Measurements from ENCODE around the gene CDR2. TPM values are rescaled to one million over a fixed set of nuclear protein-coding genes. Genes with fewer than 3 reads are reported as not detected.
A peak's percentile ranks its signal among the peaks of the same experiment; 100 is the strongest.

Gene CDR2
- total RNA-seq, 4 donors from 2014 or later, result 6.6 to 21.4 (median 8.7) TPM

DNA sequence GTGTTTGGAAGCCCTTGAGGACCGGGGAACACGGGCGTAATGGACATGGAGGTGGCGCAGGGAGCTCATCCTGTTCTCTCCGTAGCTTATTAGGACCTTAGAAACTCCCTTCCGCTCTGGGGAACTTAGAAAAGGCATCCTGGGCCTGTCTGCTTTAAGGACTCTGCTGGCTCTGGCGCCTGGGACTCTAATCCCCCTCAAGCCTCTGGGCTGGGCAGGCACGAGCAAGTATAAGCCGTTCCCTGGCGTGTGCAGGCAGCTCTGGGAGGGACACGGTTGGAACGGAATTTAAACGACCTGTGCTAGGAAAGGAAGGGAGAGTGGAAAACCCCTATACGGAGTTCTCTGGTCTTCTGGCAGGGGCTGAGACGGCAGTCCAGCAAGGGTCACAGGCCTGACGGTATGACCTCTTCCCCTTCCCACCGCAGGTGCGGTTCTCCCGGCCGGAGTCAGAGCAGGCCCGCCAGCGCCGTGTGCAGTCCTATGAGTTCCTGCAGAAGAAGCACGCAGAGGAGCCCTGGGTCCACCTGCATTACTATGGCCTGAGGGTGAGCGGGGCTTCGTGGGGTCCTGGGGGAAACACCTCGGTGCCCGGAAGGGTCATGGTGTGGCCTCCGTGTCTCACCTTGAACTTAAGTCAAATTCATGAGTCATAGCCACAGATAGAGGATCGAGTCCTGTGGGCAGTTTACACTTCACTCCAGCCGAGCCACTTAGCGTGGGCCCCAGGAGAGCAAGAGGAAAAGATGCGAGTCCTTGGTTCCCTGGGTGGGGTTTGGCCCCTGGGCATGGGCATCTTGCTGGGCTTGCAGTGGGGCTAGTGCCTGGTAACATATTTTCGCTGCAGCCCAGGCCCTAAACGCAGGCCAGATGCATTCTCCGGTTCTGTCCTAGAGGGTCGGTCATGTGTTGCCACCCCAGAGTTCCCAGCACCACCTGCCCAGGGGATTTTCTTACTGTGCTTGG lies 59.5 kb downstream of the CDR2 start:
- no peak for TF ChIP-seq POLR2A (IDR thresholded peaks at IDR 0.05)
- TF ChIP-seq, protein P1, sequence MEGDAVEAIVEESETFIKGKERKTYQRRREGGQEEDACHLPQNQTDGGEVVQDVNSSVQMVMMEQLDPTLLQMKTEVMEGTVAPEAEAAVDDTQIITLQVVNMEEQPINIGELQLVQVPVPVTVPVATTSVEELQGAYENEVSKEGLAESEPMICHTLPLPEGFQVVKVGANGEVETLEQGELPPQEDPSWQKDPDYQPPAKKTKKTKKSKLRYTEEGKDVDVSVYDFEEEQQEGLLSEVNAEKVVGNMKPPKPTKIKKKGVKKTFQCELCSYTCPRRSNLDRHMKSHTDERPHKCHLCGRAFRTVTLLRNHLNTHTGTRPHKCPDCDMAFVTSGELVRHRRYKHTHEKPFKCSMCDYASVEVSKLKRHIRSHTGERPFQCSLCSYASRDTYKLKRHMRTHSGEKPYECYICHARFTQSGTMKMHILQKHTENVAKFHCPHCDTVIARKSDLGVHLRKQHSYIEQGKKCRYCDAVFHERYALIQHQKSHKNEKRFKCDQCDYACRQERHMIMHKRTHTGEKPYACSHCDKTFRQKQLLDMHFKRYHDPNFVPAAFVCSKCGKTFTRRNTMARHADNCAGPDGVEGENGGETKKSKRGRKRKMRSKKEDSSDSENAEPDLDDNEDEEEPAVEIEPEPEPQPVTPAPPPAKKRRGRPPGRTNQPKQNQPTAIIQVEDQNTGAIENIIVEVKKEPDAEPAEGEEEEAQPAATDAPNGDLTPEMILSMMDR (IDR thresholded peaks at IDR 0.05), result no peak
- Histone ChIP-seq H3K4me1 (peaks cover 0 to 53% (median 11%) of the 10 kb centered on the region in 3 donors), H3K27ac (peak overlapping the region in 3 of 4 donors; percentile 48 to 68 (median 61)), H3K27me3 (no peaks in the 10 kb centered on the region), H3K9me3 (no peaks in the 10 kb centered on the region), H3K36me3 (peaks cover 28 to 100% (median 44%) of the 10 kb centered on the region in 3 donors), H3K4me3 (peak overlapping the region in 3 of 4 donors; percentile 27 to 45 (median 31))
- DNase-seq, result no peak
- WGBS, 2 donors, result 62 to 65% methylated on average over 13 to 25 of the region's 37 CpGs
- intact Hi-C loops (cut with DNase I), result no loop called here

DNA sequence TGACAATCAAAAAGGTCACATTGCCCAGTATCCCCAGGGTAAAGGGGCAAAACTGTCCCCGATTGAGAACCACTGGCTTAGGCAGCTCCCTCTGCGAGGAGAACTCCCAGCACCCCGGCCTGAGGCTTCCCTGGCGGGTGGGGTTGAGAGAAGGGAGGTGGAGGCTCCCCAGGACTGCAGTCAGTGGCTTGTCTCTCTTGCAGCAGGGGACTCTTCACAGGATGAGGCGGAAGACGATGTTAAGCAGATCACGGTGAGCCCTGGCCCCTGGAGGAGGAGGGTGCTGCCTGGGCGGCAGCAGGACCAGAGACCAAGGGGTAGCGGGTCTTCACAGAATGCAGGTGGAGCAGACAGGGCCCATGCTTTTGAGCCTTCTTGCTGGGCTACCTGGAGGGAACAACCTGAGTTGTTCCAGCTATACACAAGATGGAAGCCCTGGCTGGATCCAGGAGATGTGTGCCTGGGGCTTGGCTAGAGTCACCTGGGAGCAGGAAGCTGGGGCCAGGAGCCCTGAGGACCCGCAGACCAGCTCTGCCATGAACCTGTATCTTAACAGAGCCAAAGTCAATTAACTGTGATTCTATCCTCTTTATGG lies 60.4 kb downstream of the CDR2 start:
- peaks cover 0 to 53% (median 11%) of the 10 kb centered on the region in 3 donors for H3K4me1 ChIP-seq
- peak overlapping the region; percentile 15 to 68 (median 54) for H3K27ac ChIP-seq

DNA sequence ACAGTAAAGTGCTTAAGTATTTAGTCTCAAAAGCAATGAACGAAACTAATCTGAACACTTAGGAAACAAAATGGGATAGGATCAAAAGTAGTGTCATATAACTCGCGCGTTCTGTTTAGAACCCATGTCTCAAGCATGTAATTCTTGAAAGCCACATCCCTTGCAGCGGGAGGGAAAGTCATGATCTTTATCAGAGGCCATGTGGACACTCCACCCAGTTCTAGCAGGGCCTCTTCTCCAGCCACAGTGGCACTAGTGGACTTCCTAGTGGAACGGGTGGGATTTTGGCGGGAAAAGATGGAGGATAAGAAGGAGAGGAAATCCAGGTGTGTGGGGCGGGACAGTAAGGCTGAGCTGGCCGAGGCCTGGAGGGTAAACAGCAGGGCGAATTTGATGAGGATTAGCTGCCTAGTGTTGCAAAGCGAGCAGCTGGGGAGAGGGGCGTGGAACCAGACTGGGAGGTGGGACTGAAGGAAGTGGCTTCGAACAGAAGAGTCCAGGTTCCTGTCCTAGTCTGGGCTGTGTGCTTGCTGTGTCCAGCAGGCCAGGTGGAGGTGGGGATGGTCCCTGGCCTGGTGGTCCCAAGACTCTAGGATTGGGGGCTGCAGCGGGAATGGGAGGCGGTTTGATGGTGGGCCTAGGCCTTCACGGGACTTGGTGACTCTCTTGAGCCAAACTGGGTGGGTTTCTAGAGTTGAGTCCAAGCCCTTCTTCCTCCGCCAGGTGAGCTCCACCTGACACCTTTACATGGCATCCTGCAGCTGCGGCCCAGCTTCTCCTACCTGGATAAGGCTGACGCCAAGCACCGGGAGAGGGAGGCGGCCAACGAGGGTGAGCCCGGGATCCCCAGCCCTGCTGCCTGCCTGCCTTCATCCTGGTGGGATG lies 61.3 kb downstream of the CDR2 start:
- WGBS, 2 donors, result 65 to 79% methylated on average over 13 to 23 of the region's 23 CpGs
- no peak for TF ChIP-seq POLR2A (IDR thresholded peaks at IDR 0.05)

More for the DNA sequence above, 60.4 kb downstream of the CDR2 start:
- H3K36me3 ChIP-seq, result peaks cover 35 to 100% (median 43%) of the 10 kb centered on the region in 3 donors
- whole genome bisulfite sequencing, 2 donors, result 64 to 73% methylated on average over 3 to 4 of the region's 10 CpGs
- TF ChIP-seq, protein P1 (IDR thresholded peaks at IDR 0.05), result no peak
- TF ChIP-seq POLR2A (IDR thresholded peaks at IDR 0.05), result no peak
- intact Hi-C loops (cut with DNase I), result no loop called here
- H3K27me3 ChIP-seq, result no peaks in the 10 kb centered on the region
- DNase-seq, result no peak
- H3K9me3 ChIP-seq, result no peaks in the 10 kb centered on the region
- H3K4me3 ChIP-seq, result no peak overlapping the region

DNA sequence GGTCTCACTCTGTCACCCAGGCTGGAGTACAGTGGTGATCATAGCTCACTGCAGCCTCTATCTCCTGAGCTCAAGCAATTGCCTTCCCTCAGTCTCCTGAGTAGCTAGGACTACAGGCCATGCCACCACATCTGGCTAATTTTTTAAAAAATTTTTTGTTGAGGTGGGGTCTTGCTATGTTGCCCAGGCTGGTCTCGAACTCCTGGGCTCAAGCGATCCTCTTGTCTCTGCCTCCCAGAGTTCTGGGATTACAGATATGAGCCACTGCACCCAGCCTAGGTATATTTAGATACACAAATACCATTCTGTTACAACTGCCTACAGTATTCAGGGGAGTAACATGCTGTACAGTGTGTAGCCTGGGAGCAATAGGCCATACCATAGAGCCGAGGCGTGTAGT lies 62.9 kb downstream of the CDR2 start:
- Histone ChIP-seq H3K27me3 (no peaks in the 10 kb centered on the region), H3K4me3 (no peak overlapping the region), H3K4me1 (peaks cover 0 to 44% (median 11%) of the 10 kb centered on the region in 3 donors), H3K36me3 (peaks cover 21 to 100% (median 25%) of the 10 kb centered on the region in 3 donors), H3K27ac (no peak overlapping the region), H3K9me3 (no peaks in the 10 kb centered on the region)
- no peak for DNase-seq
- whole genome bisulfite sequencing, 2 donors, result 100% methylated on average over 4 of the region's 4 CpGs
- intact Hi-C loops (cut with DNase I), result no loop called here
- TF ChIP-seq, protein P1 (IDR thresholded peaks at IDR 0.05), result no peak
- TF ChIP-seq POLR2A (IDR thresholded peaks at IDR 0.05), result no peak

More for the DNA sequence above, 61.3 kb downstream of the CDR2 start:
- Histone ChIP-seq H3K27me3 (no peaks in the 10 kb centered on the region), H3K4me3 (no peak overlapping the region), H3K9me3 (no peaks in the 10 kb centered on the region), H3K27ac (peak overlapping the region in 2 of 4 donors; percentile 61 to 68), H3K36me3 (peaks cover 36 to 100% (median 37%) of the 10 kb centered on the region in 3 donors), H3K4me1 (peaks cover 0 to 49% (median 11%) of the 10 kb centered on the region in 3 donors)
- DNase-seq, result no peak
- intact Hi-C loops (cut with DNase I), result no loop called here

Data from esophagus squamous epithelium (tissue), 5 donors.